Astrocyte (in vitro differentiated cells and primary cell): ENCODE data around the gene ANKIB1. TPM values are rescaled to one million over a fixed set of nuclear protein-coding genes. Genes with fewer than 3 reads are reported as not detected.

Experiments
- DNase-seq: peaks from one replicate; pipeline ENCODE4 v3.0.0-alpha.2; 2010; ENCODE audit warnings: low read depth
- FAIRE-seq: peaks from 2 replicates; lab custom pipeline; 2011; peaks lifted over from hg19 to GRCh38; lab: Jason Lieb, UNC
- H2AFZ ChIP-seq: 2 replicates; pipeline ENCODE4 v1.6.0; 2012; ENCODE audit warnings: low read depth, low read length, inconsistent platforms
- H3K27ac ChIP-seq: 2 replicates; pipeline ENCODE4 v1.5.1; 2011; ENCODE audit warnings: low read depth, low read length, inconsistent platforms
- H3K27me3 ChIP-seq: 2 replicates; pipeline ENCODE4 v1.6.0; 2011; ENCODE audit warnings: low read length, inconsistent platforms; ENCODE audit not compliant: insufficient read depth
- H3K36me3 ChIP-seq: 2 replicates; pipeline ENCODE4 v1.5.1; 2011; ENCODE audit warnings: low read length, inconsistent platforms; ENCODE audit not compliant: insufficient read depth
- H3K4me1 ChIP-seq: 2 replicates; pipeline ENCODE4 v1.5.1; 2011; ENCODE audit warnings: low read length, inconsistent platforms; ENCODE audit not compliant: insufficient read depth
- H3K4me2 ChIP-seq: 2 replicates; pipeline ENCODE4 v1.6.0; 2012; ENCODE audit warnings: low read length, inconsistent platforms
- H3K4me3 ChIP-seq: 2 replicates; pipeline ENCODE4 v1.5.1; 2011; ENCODE audit warnings: low read depth, mild to moderate bottlenecking, low read length, inconsistent platforms; ENCODE audit not compliant: insufficient read depth
- H3K79me2 ChIP-seq: 2 replicates; pipeline ENCODE4 v1.6.0; 2012; ENCODE audit warnings: mild to moderate bottlenecking, low read length, inconsistent platforms; ENCODE audit not compliant: insufficient read depth
- H3K9ac ChIP-seq: 2 replicates; pipeline ENCODE4 v1.6.0; 2012; ENCODE audit warnings: mild to moderate bottlenecking, low read length, inconsistent platforms
- H3K9me3 ChIP-seq: 2 replicates; pipeline ENCODE4 v1.5.1; 2012; ENCODE audit warnings: low read depth, mild to moderate bottlenecking, low read length, inconsistent platforms; ENCODE audit not compliant: insufficient read depth
- H4K20me1 ChIP-seq: 2 replicates; pipeline ENCODE4 v1.6.0; 2012; ENCODE audit warnings: low read length, inconsistent platforms; ENCODE audit not compliant: insufficient read depth
- H3K27ac Mint-ChIP-seq: one replicate; pipeline ENCODE4 v1.8.0; 2021; ENCODE audit warnings: mild to moderate bottlenecking, mixed read lengths; ENCODE audit not compliant: unreplicated experiment
- H3K27me3 Mint-ChIP-seq: one replicate; pipeline ENCODE4 v1.8.0; 2021; ENCODE audit warnings: low read depth, mixed read lengths; ENCODE audit not compliant: unreplicated experiment
- H3K36me3 Mint-ChIP-seq: one replicate; pipeline ENCODE4 v1.8.0; 2021; ENCODE audit warnings: low read depth, mixed read lengths; ENCODE audit not compliant: unreplicated experiment
- H3K4me1 Mint-ChIP-seq: one replicate; pipeline ENCODE4 v1.8.0; 2021; ENCODE audit warnings: low read depth, mixed read lengths; ENCODE audit not compliant: unreplicated experiment
- H3K4me3 Mint-ChIP-seq: one replicate; pipeline ENCODE4 v1.8.0; 2021; ENCODE audit warnings: mild to moderate bottlenecking, moderate library complexity, mixed read lengths; ENCODE audit not compliant: unreplicated experiment
- H3K9me3 Mint-ChIP-seq: one replicate; pipeline ENCODE4 v1.8.0; 2021; ENCODE audit warnings: mild to moderate bottlenecking, mixed read lengths; ENCODE audit not compliant: unreplicated experiment
- EZH2 ChIP-seq: IDR thresholded peaks from 2 replicates; pipeline ENCODE4 v1.6.1; 2012; ENCODE audit warnings: mild to moderate bottlenecking, low read length, inconsistent platforms; ENCODE audit not compliant: insufficient read depth
- total RNA-seq: library from RNA; stranded (reverse); gene quantifications from 2 replicates; pipeline ENCODE4 v1.2.1, GENCODE V29; 2021
- TF ChIP-seq, protein P1 (sequence below): IDR thresholded peaks from 2 replicates; pipeline ENCODE4 v1.5.1; 2011; ENCODE audit warnings: low read depth, mild to moderate bottlenecking, inconsistent platforms, low read length, moderate library complexity; ENCODE audit not compliant: insufficient read depth

Gene ANKIB1
- total RNA-seq, 1 donor from 2014 or later: 83.3 TPM

DNA sequence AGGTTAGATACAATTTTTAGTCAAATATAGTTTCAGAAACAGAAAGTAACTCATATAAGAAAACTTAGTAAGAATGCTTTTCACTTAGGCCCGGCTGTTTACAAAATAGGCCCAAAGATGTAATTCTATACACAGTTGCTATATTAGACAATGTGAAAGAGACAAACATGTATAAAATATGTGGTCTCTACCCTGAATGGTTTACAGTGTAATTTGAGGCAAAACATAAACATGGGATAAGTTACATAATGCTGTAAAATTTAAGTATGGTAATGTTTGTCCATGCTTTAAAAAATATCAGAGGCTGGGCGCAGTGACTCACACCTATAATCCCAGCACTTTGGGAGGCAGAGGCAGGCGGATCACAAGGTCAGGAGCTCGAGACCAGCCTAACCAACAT is 18.8 kb upstream of the ANKIB1 start:
- Mint-ChIP-seq H3K4me3 (no peak overlapping the region), H3K9me3 (peaks cover 3% of the 10 kb centered on the region), H3K4me1 (no peaks in the 10 kb centered on the region), H3K27ac (no peak overlapping the region), H3K27me3 (no peaks in the 10 kb centered on the region), H3K36me3 (peaks cover 19% of the 10 kb centered on the region)
- no peak overlapping the region for H3K4me2 ChIP-seq
- H3K9ac ChIP-seq: no peak overlapping the region
- no peak overlapping the region for H3K27ac ChIP-seq
- H3K4me1 ChIP-seq: no peaks in the 10 kb centered on the region
- no peak for FAIRE-seq
- peaks cover 20% of the 10 kb centered on the region for H3K36me3 ChIP-seq
- TF ChIP-seq, protein P1, sequence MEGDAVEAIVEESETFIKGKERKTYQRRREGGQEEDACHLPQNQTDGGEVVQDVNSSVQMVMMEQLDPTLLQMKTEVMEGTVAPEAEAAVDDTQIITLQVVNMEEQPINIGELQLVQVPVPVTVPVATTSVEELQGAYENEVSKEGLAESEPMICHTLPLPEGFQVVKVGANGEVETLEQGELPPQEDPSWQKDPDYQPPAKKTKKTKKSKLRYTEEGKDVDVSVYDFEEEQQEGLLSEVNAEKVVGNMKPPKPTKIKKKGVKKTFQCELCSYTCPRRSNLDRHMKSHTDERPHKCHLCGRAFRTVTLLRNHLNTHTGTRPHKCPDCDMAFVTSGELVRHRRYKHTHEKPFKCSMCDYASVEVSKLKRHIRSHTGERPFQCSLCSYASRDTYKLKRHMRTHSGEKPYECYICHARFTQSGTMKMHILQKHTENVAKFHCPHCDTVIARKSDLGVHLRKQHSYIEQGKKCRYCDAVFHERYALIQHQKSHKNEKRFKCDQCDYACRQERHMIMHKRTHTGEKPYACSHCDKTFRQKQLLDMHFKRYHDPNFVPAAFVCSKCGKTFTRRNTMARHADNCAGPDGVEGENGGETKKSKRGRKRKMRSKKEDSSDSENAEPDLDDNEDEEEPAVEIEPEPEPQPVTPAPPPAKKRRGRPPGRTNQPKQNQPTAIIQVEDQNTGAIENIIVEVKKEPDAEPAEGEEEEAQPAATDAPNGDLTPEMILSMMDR: no peak
- TF ChIP-seq EZH2: no peak
- DNase-seq: no peak
- no peaks in the 10 kb centered on the region for H3K27me3 ChIP-seq
- no peaks in the 10 kb centered on the region for H3K79me2 ChIP-seq
- no peaks in the 10 kb centered on the region for H3K9me3 ChIP-seq
- no peak overlapping the region for H3K4me3 ChIP-seq
- no peak overlapping the region for H2AFZ ChIP-seq
- no peaks in the 10 kb centered on the region for H4K20me1 ChIP-seq

- Mint-ChIP-seq H3K27ac (no peak overlapping the region), H3K4me3 (no peak overlapping the region), H3K9me3 (peaks cover 3% of the 10 kb centered on the region), H3K36me3 (peaks cover 21% of the 10 kb centered on the region), H3K27me3 (no peaks in the 10 kb centered on the region), H3K4me1 (no peaks in the 10 kb centered on the region)
- DNase-seq: no peak
- Histone ChIP-seq H4K20me1 (no peaks in the 10 kb centered on the region), H3K4me1 (no peaks in the 10 kb centered on the region), H3K4me2 (no peak overlapping the region), H3K9me3 (no peaks in the 10 kb centered on the region), H3K36me3 (peaks cover 20% of the 10 kb centered on the region), H2AFZ (no peak overlapping the region), H3K27me3 (no peaks in the 10 kb centered on the region), H3K4me3 (no peak overlapping the region), H3K9ac (no peak overlapping the region), H3K27ac (no peak overlapping the region), H3K79me2 (no peaks in the 10 kb centered on the region)
- TF ChIP-seq, protein P1: no peak
- no peak for TF ChIP-seq EZH2
- no peak for FAIRE-seq
Measured at GRCh38 chr7:92228100-92228499, 17.7 kb upstream of the ANKIB1 start.

DNA sequence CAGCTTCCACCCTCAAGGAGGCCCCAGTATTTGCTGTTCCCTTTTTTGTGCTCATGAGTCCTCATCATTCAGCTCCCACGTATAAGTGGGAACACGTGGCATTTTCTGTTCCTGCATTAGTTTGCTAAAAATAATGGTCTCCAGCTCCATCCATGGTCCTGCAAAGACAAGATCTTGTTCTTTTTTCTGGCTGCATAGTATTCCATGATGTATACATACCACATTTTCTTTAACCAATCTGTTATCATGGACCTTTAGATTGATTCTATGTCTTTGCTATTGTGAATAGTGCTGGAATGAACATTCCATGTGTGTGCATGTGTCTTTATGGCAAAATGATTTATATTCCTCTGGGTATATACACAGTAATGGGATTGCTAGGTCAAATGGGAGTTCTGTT is 17.0 kb upstream of the ANKIB1 start:
- Histone ChIP-seq H3K4me3 (no peak overlapping the region), H3K36me3 (peaks cover 19% of the 10 kb centered on the region), H3K9me3 (no peaks in the 10 kb centered on the region), H3K27ac (no peak overlapping the region), H3K9ac (no peak overlapping the region), H4K20me1 (no peaks in the 10 kb centered on the region), H3K79me2 (no peaks in the 10 kb centered on the region), H2AFZ (no peak overlapping the region), H3K4me1 (no peaks in the 10 kb centered on the region), H3K27me3 (no peaks in the 10 kb centered on the region), H3K4me2 (no peak overlapping the region)
- Mint-ChIP-seq H3K4me1 (no peaks in the 10 kb centered on the region), H3K27me3 (no peaks in the 10 kb centered on the region), H3K9me3 (peaks cover 3% of the 10 kb centered on the region), H3K36me3 (peaks cover 24% of the 10 kb centered on the region), H3K27ac (no peak overlapping the region), H3K4me3 (no peak overlapping the region)
- FAIRE-seq (no peak), DNase-seq (no peak)
- TF ChIP-seq, protein P1: no peak
- no peak for TF ChIP-seq EZH2
